ENCODE measurements around the gene CADM1.

CADM1 gene

GRCh38 chr11:115244758-115245157, 259.5 kb downstream of the CADM1 start:
- DNase-seq (ENCODE audit: low spot score): no peak

- DNase-seq (ENCODE audit: low spot score): no peak
Measured at GRCh38 chr11:115244296-115244695, 259.9 kb downstream of the CADM1 start.

GRCh38 chr11:115242982-115243381, 261.2 kb downstream of the CADM1 start:
- no peak for DNase-seq (ENCODE audit: low spot score)

GRCh38 chr11:115241899-115242298, 262.3 kb downstream of the CADM1 start:
- no peak for DNase-seq (ENCODE audit: low spot score)

GRCh38 chr11:115238791-115239190, 265.4 kb downstream of the CADM1 start:
- DNase-seq (ENCODE audit: low spot score): no peak

GRCh38 chr11:115238086-115238485, 266.1 kb downstream of the CADM1 start:
- no peak for DNase-seq (ENCODE audit: low spot score)

GRCh38 chr11:115237578-115237977, 266.6 kb downstream of the CADM1 start:
- DNase-seq (ENCODE audit: low spot score): no peak

- no peak for DNase-seq (ENCODE audit: low spot score)
Measured at GRCh38 chr11:115234794-115235193, 269.4 kb downstream of the CADM1 start.

- DNase-seq (ENCODE audit: low spot score): peak; percentile 75
Measured at GRCh38 chr11:115226556-115226955, 277.7 kb downstream of the CADM1 start.

- no peak for DNase-seq (ENCODE audit: low spot score)
Measured at GRCh38 chr11:115224551-115224950, 279.7 kb downstream of the CADM1 start.

- DNase-seq (ENCODE audit: low spot score): no peak
Measured at GRCh38 chr11:115222863-115223530, 281.2 kb downstream of the CADM1 start.

GRCh38 chr11:115222218-115222862, 281.9 kb downstream of the CADM1 start:
- peak; percentile 82 for DNase-seq (ENCODE audit: low spot score)

- no peak for DNase-seq (ENCODE audit: low spot score)
Measured at GRCh38 chr11:115221461-115222069, 282.6 kb downstream of the CADM1 start.

- DNase-seq (ENCODE audit: low spot score): no peak
Measured at GRCh38 chr11:115220911-115221310, 283.3 kb downstream of the CADM1 start.

GRCh38 chr11:115220423-115220822, 283.8 kb downstream of the CADM1 start:
- no peak for DNase-seq (ENCODE audit: low spot score)

GRCh38 chr11:115219376-115219775, 284.8 kb downstream of the CADM1 start:
- no peak for DNase-seq (ENCODE audit: low spot score)

- no peak for DNase-seq (ENCODE audit: low spot score)
Measured at GRCh38 chr11:115217726-115218311, 286.4 kb downstream of the CADM1 start.

GRCh38 chr11:115215694-115216617, 288.3 kb downstream of the CADM1 start:
- DNase-seq (ENCODE audit: low spot score): no peak

- DNase-seq (ENCODE audit: low spot score): no peak
Measured at GRCh38 chr11:115214644-115215234, 289.5 kb downstream of the CADM1 start.

- DNase-seq (ENCODE audit: low spot score): no peak
Measured at GRCh38 chr11:115213007-115213406, 291.2 kb downstream of the CADM1 start.

GRCh38 chr11:115208808-115209259, 295.4 kb downstream of the CADM1 start:
- no peak for DNase-seq (ENCODE audit: low spot score)

All from AG20443 (cell line).